ENCODE results near the gene PIK3R4. TPM values are rescaled to one million over a fixed set of nuclear protein-coding genes. Genes with fewer than 3 reads are reported as not detected.

Gene PIK3R4
- total RNA-seq, 1 experiment from 2014 or later, result 47.3 TPM

DNA sequence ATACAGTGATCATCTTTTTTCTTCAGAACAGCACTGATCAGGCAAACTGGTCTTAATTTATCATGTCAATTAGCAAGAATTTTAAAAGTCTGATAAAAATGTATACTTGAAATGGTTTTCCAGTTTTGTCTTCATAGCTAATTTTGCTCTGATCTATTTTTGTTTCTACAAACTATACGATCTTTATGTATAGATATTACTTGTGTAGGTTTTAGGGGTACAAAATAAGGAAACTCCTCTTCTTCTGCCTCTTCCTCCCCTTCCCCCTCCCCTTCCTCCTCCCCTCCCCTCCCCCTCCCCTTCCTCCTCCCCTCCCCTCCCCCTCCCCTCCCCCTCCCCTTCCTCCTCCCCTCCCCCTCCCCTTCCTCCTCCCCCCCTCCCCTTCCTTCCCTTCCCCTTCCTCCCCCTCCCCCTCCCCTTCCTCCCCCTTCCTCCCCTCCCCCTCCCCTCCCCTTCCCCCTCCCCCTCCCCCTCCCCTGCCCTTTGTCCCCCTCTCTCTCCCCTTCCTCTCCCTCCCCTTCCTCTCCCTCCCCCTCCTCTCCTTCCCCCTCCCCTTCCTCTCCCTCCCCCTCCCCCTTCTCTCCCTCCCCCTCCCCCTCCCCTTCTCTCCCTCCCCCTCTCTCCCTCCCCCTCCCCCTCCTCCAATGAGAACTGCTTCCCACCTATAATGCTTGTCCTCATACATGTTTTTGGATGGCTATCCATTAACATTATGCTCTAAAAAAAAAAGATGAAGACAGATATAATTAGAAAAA is 110.0 kb downstream of the PIK3R4 start:
- intact Hi-C loops (cut with micrococcal nuclease; ENCODE audit: unreplicated experiment), result no loop called here
- TF ChIP-seq, protein P1, sequence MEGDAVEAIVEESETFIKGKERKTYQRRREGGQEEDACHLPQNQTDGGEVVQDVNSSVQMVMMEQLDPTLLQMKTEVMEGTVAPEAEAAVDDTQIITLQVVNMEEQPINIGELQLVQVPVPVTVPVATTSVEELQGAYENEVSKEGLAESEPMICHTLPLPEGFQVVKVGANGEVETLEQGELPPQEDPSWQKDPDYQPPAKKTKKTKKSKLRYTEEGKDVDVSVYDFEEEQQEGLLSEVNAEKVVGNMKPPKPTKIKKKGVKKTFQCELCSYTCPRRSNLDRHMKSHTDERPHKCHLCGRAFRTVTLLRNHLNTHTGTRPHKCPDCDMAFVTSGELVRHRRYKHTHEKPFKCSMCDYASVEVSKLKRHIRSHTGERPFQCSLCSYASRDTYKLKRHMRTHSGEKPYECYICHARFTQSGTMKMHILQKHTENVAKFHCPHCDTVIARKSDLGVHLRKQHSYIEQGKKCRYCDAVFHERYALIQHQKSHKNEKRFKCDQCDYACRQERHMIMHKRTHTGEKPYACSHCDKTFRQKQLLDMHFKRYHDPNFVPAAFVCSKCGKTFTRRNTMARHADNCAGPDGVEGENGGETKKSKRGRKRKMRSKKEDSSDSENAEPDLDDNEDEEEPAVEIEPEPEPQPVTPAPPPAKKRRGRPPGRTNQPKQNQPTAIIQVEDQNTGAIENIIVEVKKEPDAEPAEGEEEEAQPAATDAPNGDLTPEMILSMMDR (IDR thresholded peaks at IDR 0.05; ENCODE audit: unreplicated experiment), result no peak
- CTCF ChIA-PET, result no interaction called here
- Mint-ChIP-seq H3K27ac (ENCODE audit: unreplicated experiment) (no peak overlapping the region), H3K36me3 (ENCODE audit: insufficient read depth, unreplicated experiment) (no peaks in the 10 kb centered on the region), H3K4me3 (ENCODE audit: low read depth, unreplicated experiment) (no peak overlapping the region), H3K9me3 (ENCODE audit: low read depth, unreplicated experiment) (no peaks in the 10 kb centered on the region), H3K27me3 (ENCODE audit: unreplicated experiment) (peaks cover 20% of the 10 kb centered on the region), H3K4me1 (ENCODE audit: low read depth, unreplicated experiment) (no peaks in the 10 kb centered on the region)
- BruUV-seq (replicated peaks), result no TSS peak
- DNase-seq, result no peak

DNA sequence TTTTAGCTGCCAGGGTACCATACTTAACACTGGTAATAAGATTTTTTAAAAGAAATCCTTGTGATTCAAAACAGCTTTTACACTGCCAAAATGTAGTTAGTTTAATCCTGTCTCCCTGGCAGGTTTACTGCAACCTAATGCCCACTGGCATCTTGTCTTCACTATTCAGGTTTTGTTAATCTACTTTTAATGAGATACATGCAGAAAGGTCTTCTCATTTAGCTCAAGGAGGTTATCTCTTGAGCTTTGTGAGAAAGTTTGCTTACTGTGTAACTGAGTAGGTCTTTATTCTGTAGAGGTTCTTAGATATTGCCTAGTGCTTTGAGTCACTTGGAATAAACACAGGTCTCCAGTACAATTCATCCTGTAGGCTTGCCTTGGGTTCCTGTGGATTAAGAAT is 110.7 kb downstream of the PIK3R4 start:
- intact Hi-C loops (cut with micrococcal nuclease; ENCODE audit: unreplicated experiment), result no loop called here
- Mint-ChIP-seq H3K4me1 (ENCODE audit: low read depth, unreplicated experiment) (no peaks in the 10 kb centered on the region), H3K27ac (ENCODE audit: unreplicated experiment) (no peak overlapping the region), H3K27me3 (ENCODE audit: unreplicated experiment) (peaks cover 20% of the 10 kb centered on the region), H3K4me3 (ENCODE audit: low read depth, unreplicated experiment) (no peak overlapping the region), H3K9me3 (ENCODE audit: low read depth, unreplicated experiment) (no peaks in the 10 kb centered on the region), H3K36me3 (ENCODE audit: insufficient read depth, unreplicated experiment) (no peaks in the 10 kb centered on the region)
- TF ChIP-seq, protein P1 (IDR thresholded peaks at IDR 0.05; ENCODE audit: unreplicated experiment), result no peak
- CTCF ChIA-PET, result interaction anchor here (0.5 kb wide), 1 partner anchor 10 kb away, joined by 3 read pairs; no protein-coding TSS in a partner anchor
- DNase-seq, result no peak
- BruUV-seq (replicated peaks), result no TSS peak

DNA sequence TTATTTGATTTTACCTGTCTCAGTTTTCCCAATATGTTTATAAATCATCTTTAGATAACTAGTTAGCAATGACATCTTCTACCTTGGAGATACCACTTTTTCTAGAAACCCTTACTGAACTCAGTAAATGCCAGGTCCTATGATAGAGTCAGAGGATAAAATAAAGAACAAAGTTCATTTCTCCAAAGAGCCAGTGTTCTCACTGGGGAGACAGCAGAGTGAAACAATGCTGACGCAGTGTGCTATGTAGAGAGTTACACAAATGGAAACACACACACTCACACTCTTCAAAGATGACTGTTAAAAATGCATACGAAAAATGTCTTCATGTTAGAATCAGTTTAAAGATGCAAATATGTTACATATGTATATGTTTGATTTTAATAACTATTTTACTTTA is 111.3 kb downstream of the PIK3R4 start:
- Mint-ChIP-seq H3K4me1 (ENCODE audit: low read depth, unreplicated experiment) (no peaks in the 10 kb centered on the region), H3K9me3 (ENCODE audit: low read depth, unreplicated experiment) (no peaks in the 10 kb centered on the region), H3K27me3 (ENCODE audit: unreplicated experiment) (peaks cover 20% of the 10 kb centered on the region), H3K27ac (ENCODE audit: unreplicated experiment) (no peak overlapping the region), H3K36me3 (ENCODE audit: insufficient read depth, unreplicated experiment) (no peaks in the 10 kb centered on the region), H3K4me3 (ENCODE audit: low read depth, unreplicated experiment) (no peak overlapping the region)
- DNase-seq, result no peak
- BruUV-seq (replicated peaks), result no TSS peak
- intact Hi-C loops (cut with micrococcal nuclease; ENCODE audit: unreplicated experiment), result no loop called here
- TF ChIP-seq, protein P1 (IDR thresholded peaks at IDR 0.05; ENCODE audit: unreplicated experiment), result no peak
- CTCF ChIA-PET, result no interaction called here

Other genes with a start within 250 kb of the PIK3R4 start
- gene COL6A6, start 229.7 kb downstream of the PIK3R4 start, total RNA-seq (2022), result not detected in 2 replicates
- 267 and 361 TPM in 2 replicates for gene ATP2C1, start 147.3 kb upstream of the PIK3R4 start, total RNA-seq (2022)